Trophoblast cell (in vitro differentiated cells and primary cell): ENCODE data around the gene FLT1.

Source experiments
- DNase-seq, 2 donors: peaks; one replicate each; pipeline ENCODE4 v3.0.0-alpha.2; 2016
- H2AFZ ChIP-seq: 2 replicates; pipeline ENCODE4 v1.6.1; 2013; ENCODE audit warnings: low read length, moderate library complexity, mild to moderate bottlenecking; ENCODE audit not compliant: insufficient read depth, poor library complexity
- H2AK5ac ChIP-seq: 2 replicates; pipeline ENCODE4 v1.6.1; 2013; ENCODE audit warnings: mild to moderate bottlenecking, low read length
- H2BK120ac ChIP-seq: 2 replicates; pipeline ENCODE4 v1.6.1; 2013; ENCODE audit warnings: low read length, mild to moderate bottlenecking, moderate library complexity; ENCODE audit not compliant: insufficient read depth, poor library complexity
- H2BK12ac ChIP-seq: 2 replicates; pipeline ENCODE4 v1.6.1; 2013; ENCODE audit warnings: mild to moderate bottlenecking, low read length, moderate library complexity
- H2BK5ac ChIP-seq: 2 replicates; pipeline ENCODE4 v1.6.1; 2013; ENCODE audit warnings: low read length, low read depth, moderate library complexity, mild to moderate bottlenecking; ENCODE audit not compliant: poor library complexity
- H3K14ac ChIP-seq: 2 replicates; pipeline ENCODE4 v1.6.1; 2013; ENCODE audit warnings: mild to moderate bottlenecking, low read length
- H3K18ac ChIP-seq: 2 replicates; pipeline ENCODE4 v1.6.1; 2013; ENCODE audit warnings: mild to moderate bottlenecking, low read length
- H3K23ac ChIP-seq: 2 replicates; pipeline ENCODE4 v1.6.1; 2013; ENCODE audit warnings: low read length
- H3K27ac ChIP-seq: 2 replicates; pipeline ENCODE4 v1.5.1; 2013; ENCODE audit warnings: low read depth, mild to moderate bottlenecking, inconsistent platforms, low read length, moderate library complexity
- H3K27me3 ChIP-seq: 2 replicates; pipeline ENCODE4 v1.6.1; 2013; ENCODE audit warnings: inconsistent platforms, mild to moderate bottlenecking, low read length, moderate library complexity; ENCODE audit not compliant: insufficient read depth
- H3K36me3 ChIP-seq, 2 experiments: 1 replicate in 1 of 2; 2 replicates in 1 of 2; pipeline ENCODE4 v1.6.1; 2013; ENCODE audit warnings: low read length in 2 of 2, mild to moderate bottlenecking in 2 of 2, moderate library complexity in 1 of 2; ENCODE audit not compliant: insufficient read depth in 2 of 2, control insufficient read depth in 1 of 2
- H3K4ac ChIP-seq: 2 replicates; pipeline ENCODE4 v1.6.1; 2013; ENCODE audit warnings: low read depth, mild to moderate bottlenecking, low read length, moderate library complexity
- H3K4me1 ChIP-seq, 2 experiments: 1 replicate in 1 of 2; 2 replicates in 1 of 2; pipeline ENCODE4 v1.6.1; 2013; ENCODE audit warnings: low read length in 2 of 2, mild to moderate bottlenecking in 2 of 2, moderate library complexity in 1 of 2; ENCODE audit not compliant: insufficient read depth in 2 of 2, control insufficient read depth in 1 of 2
- H3K4me2 ChIP-seq: 2 replicates; pipeline ENCODE4 v1.6.1; 2013; ENCODE audit warnings: inconsistent platforms, mild to moderate bottlenecking, low read length, moderate library complexity
- H3K4me3 ChIP-seq: 2 replicates; pipeline ENCODE4 v1.5.1; 2013; ENCODE audit warnings: mild to moderate bottlenecking, low read depth, low read length, inconsistent platforms
- H3K79me1 ChIP-seq: one replicate; pipeline ENCODE4 v1.6.1; 2013; ENCODE audit warnings: low read length
- H3K79me2 ChIP-seq: 2 replicates; pipeline ENCODE4 v1.6.1; 2013; ENCODE audit warnings: low read length, mild to moderate bottlenecking; ENCODE audit not compliant: control insufficient read depth, insufficient read depth, poor library complexity
- H3K9ac ChIP-seq: 2 replicates; pipeline ENCODE4 v1.6.1; 2013; ENCODE audit warnings: mild to moderate bottlenecking, low read length
- H3K9me3 ChIP-seq: 2 replicates; pipeline ENCODE4 v1.6.1; 2013; ENCODE audit warnings: low read depth, mild to moderate bottlenecking, control low read depth, inconsistent platforms, low read length; ENCODE audit not compliant: insufficient read depth
- H4K12ac ChIP-seq: 2 replicates; pipeline ENCODE4 v1.6.1; 2013; ENCODE audit warnings: low read depth, mild to moderate bottlenecking, low read length, moderate library complexity
- H4K8ac ChIP-seq: 2 replicates; pipeline ENCODE4 v1.6.1; 2013; ENCODE audit warnings: low read depth, mild to moderate bottlenecking, low read length, moderate library complexity
- H4K91ac ChIP-seq: one replicate; pipeline ENCODE4 v1.6.1; 2013; ENCODE audit warnings: low read depth, mild to moderate bottlenecking, low read length, moderate library complexity
- whole genome bisulfite sequencing: extraction: QIAGEN DNeasy Blood & Tissue Kit; methylation state at CpG from one replicate; pipeline ENCODE4 v1.1.7; 2013; ENCODE audit warnings: missing lambda C conversion rate; ENCODE audit not compliant: insufficient read length, insufficient coverage; ENCODE audit errors: extremely low coverage; 5-methylcytosine and 5-hydroxymethylcytosine counted together

FLT1 gene

DNA sequence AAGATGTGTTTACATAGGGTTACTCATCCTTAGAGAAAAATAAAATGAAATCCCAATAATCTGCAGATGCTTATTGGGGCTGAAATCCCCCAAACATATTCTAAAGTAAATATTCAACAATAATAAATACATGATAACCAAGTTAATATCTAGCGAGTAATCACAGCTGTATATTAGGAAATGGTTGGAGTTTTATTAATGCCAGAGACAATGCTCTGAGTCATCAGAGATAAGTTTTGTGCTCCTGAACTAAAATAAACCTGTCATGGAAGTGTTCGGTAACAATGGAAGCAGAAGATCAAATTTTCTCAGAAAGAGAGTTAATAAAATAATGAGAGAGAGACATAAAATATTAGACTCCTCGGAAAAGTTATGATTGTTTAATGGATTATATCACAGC lies 31.4 kb downstream of the FLT1 start:
- H3K4me3 ChIP-seq = no peak overlapping the region
- no peak overlapping the region for H4K91ac ChIP-seq
- no peak overlapping the region for H3K23ac ChIP-seq
- no peak overlapping the region for H3K4me2 ChIP-seq
- H2AK5ac ChIP-seq = no peak overlapping the region
- no CpG with 5 or more reads among the region's 3 CpGs for WGBS
- H3K9ac ChIP-seq = no peak overlapping the region
- no peaks in the 10 kb centered on the region for H3K27me3 ChIP-seq
- no peak overlapping the region for H2BK5ac ChIP-seq
- no peak overlapping the region for H3K27ac ChIP-seq
- H3K4ac ChIP-seq = no peak overlapping the region
- DNase-seq = peak in 1 of 2 donors; percentile 21
- no peaks in the 10 kb centered on the region for H3K4me1 ChIP-seq
- no peaks in the 10 kb centered on the region for H3K79me2 ChIP-seq
- H4K12ac ChIP-seq = no peak overlapping the region
- no peak overlapping the region for H2BK12ac ChIP-seq
- no peak overlapping the region for H4K8ac ChIP-seq
- no peak overlapping the region for H3K18ac ChIP-seq
- H2AFZ ChIP-seq = no peak overlapping the region
- no peaks in the 10 kb centered on the region for H3K36me3 ChIP-seq
- H3K9me3 ChIP-seq = peaks cover 2% of the 10 kb centered on the region
- H3K79me1 ChIP-seq = no peaks in the 10 kb centered on the region
- H3K14ac ChIP-seq = no peak overlapping the region
- no peak overlapping the region for H2BK120ac ChIP-seq

DNA sequence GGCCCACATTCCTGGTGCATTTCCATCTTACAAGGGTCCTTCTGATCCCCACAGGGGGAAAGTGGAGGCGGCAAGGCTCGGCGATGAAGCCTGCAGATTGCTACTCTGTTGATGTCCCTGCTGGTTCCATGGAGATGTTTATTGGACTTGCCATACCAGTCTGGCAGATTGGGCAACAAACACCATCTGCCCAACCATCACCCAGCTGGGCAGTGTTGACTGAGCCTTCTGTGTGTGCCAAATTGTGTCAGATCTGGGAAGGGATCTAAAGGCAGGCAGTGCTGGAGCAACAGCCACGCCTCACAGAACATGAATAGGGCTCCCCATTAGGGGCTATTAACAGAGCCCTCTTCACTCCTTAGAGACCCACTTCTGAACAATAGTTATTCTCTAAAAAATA lies 35.0 kb downstream of the FLT1 start:
- H3K4me1 ChIP-seq = no peaks in the 10 kb centered on the region
- no peak for DNase-seq
- H4K91ac ChIP-seq = no peak overlapping the region
- no peak overlapping the region for H3K23ac ChIP-seq
- H3K79me1 ChIP-seq = no peaks in the 10 kb centered on the region
- no peak overlapping the region for H2BK5ac ChIP-seq
- H3K4me3 ChIP-seq = no peak overlapping the region
- no peak overlapping the region for H3K27ac ChIP-seq
- no peaks in the 10 kb centered on the region for H3K27me3 ChIP-seq
- no CpG with 5 or more reads among the region's 4 CpGs for WGBS
- H2BK12ac ChIP-seq = no peak overlapping the region
- no peak overlapping the region for H4K8ac ChIP-seq
- H3K4ac ChIP-seq = no peak overlapping the region
- H4K12ac ChIP-seq = no peak overlapping the region
- no peaks in the 10 kb centered on the region for H3K79me2 ChIP-seq
- H3K9ac ChIP-seq = no peak overlapping the region
- no peak overlapping the region for H3K4me2 ChIP-seq
- no peak overlapping the region for H2AFZ ChIP-seq
- H3K36me3 ChIP-seq = no peaks in the 10 kb centered on the region
- no peak overlapping the region for H3K14ac ChIP-seq
- H3K18ac ChIP-seq = no peak overlapping the region
- no peak overlapping the region for H2AK5ac ChIP-seq
- no peak overlapping the region for H2BK120ac ChIP-seq
- H3K9me3 ChIP-seq = peaks cover 2% of the 10 kb centered on the region

DNA sequence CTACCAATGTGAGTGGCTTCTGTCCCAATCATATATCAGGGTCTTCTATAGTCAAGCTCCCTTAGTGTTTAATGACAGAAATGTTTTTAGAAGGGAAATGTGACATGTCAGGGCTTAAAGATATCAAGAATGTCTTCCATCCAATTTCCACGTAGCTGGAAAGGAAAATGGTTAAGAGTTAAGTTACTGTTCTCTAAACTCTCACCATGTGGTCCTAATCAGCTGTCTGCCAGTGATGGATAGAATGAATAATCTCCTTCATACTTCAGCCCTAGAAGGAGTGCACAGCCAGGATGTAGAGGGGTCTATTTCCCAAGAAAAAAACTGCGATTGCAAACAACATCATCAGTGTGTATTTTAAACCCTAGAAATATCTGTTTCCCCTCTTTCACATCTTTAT lies 36.3 kb downstream of the FLT1 start:
- Histone ChIP-seq H3K36me3 (no peaks in the 10 kb centered on the region), H3K4me3 (no peak overlapping the region), H4K8ac (no peak overlapping the region), H2BK5ac (no peak overlapping the region), H4K91ac (no peak overlapping the region), H3K79me2 (no peaks in the 10 kb centered on the region), H3K4me2 (no peak overlapping the region), H3K79me1 (no peaks in the 10 kb centered on the region), H3K23ac (no peak overlapping the region), H3K9me3 (peaks cover 2% of the 10 kb centered on the region), H3K27me3 (no peaks in the 10 kb centered on the region), H3K9ac (no peak overlapping the region), H3K27ac (no peak overlapping the region), H4K12ac (no peak overlapping the region), H3K4ac (no peak overlapping the region), H2AK5ac (no peak overlapping the region), H3K14ac (no peak overlapping the region), H2AFZ (no peak overlapping the region), H2BK120ac (no peak overlapping the region), H2BK12ac (no peak overlapping the region), H3K18ac (no peak overlapping the region), H3K4me1 (no peaks in the 10 kb centered on the region)
- DNase-seq = no peak
- WGBS = no CpG with 5 or more reads among the region's 2 CpGs

DNA sequence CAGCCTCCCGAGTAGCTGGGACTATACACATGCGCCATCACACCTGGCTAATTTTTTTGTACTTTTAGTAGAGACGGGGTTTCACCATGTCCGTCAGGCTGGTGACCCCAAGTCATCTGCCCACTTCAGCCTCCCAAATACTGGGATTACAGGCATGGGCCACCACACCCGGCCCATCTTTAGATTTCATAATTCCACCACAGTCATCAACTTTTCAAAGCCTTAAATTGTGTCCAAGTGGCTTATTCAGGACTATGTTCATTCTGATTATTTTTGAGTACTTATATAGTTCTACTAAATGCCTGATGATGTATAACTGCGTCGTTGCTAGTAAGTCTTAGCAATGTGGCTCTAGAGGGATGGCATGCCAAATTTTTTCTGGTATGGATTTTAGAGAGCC lies 36.9 kb downstream of the FLT1 start:
- H3K23ac ChIP-seq = no peak overlapping the region
- no peak overlapping the region for H2BK5ac ChIP-seq
- no peak overlapping the region for H3K18ac ChIP-seq
- no peak for DNase-seq
- H2BK120ac ChIP-seq = no peak overlapping the region
- no peaks in the 10 kb centered on the region for H3K27me3 ChIP-seq
- no peak overlapping the region for H3K14ac ChIP-seq
- no peak overlapping the region for H4K91ac ChIP-seq
- no peak overlapping the region for H3K27ac ChIP-seq
- peaks cover 2% of the 10 kb centered on the region for H3K9me3 ChIP-seq
- H3K79me1 ChIP-seq = no peaks in the 10 kb centered on the region
- H3K4ac ChIP-seq = no peak overlapping the region
- H4K8ac ChIP-seq = no peak overlapping the region
- H3K79me2 ChIP-seq = no peaks in the 10 kb centered on the region
- no peaks in the 10 kb centered on the region for H3K4me1 ChIP-seq
- no peak overlapping the region for H2AFZ ChIP-seq
- H3K4me3 ChIP-seq = no peak overlapping the region
- no CpG with 5 or more reads among the region's 7 CpGs for WGBS
- no peak overlapping the region for H2BK12ac ChIP-seq
- H4K12ac ChIP-seq = no peak overlapping the region
- H2AK5ac ChIP-seq = no peak overlapping the region
- no peak overlapping the region for H3K4me2 ChIP-seq
- H3K36me3 ChIP-seq = no peaks in the 10 kb centered on the region
- H3K9ac ChIP-seq = no peak overlapping the region

DNA sequence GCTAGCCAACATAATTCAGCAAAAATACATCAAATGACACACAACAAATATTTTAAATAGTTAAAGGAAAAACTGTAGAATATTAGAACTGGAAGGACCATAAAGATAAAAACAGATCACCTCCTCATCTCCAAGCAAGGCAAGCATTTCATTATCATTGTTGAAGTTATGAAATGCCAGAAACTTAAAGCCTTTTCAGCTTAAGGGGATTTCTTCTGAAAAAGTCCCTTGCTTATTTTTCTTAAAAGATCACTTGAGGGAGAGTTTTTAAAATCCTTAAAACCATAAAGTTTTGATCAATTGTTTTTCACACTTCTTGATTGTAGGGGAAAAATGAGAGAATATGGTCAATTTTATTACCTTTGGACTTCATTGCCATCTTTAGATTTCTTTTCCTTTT lies 37.4 kb downstream of the FLT1 start:
- H3K27ac ChIP-seq = no peak overlapping the region
- no peak overlapping the region for H3K18ac ChIP-seq
- no peak overlapping the region for H2BK5ac ChIP-seq
- no peak overlapping the region for H3K14ac ChIP-seq
- H3K4me3 ChIP-seq = no peak overlapping the region
- no peak overlapping the region for H3K4ac ChIP-seq
- no peak overlapping the region for H4K8ac ChIP-seq
- H3K9me3 ChIP-seq = peaks cover 2% of the 10 kb centered on the region
- H2AK5ac ChIP-seq = no peak overlapping the region
- H3K4me2 ChIP-seq = no peak overlapping the region
- H3K4me1 ChIP-seq = no peaks in the 10 kb centered on the region
- no peak overlapping the region for H2BK120ac ChIP-seq
- no peak overlapping the region for H3K9ac ChIP-seq
- H4K12ac ChIP-seq = no peak overlapping the region
- no peaks in the 10 kb centered on the region for H3K79me2 ChIP-seq
- H2BK12ac ChIP-seq = no peak overlapping the region
- no peak overlapping the region for H2AFZ ChIP-seq
- no peaks in the 10 kb centered on the region for H3K36me3 ChIP-seq
- DNase-seq = no peak
- H3K23ac ChIP-seq = no peak overlapping the region
- no peaks in the 10 kb centered on the region for H3K79me1 ChIP-seq
- H3K27me3 ChIP-seq = no peaks in the 10 kb centered on the region
- H4K91ac ChIP-seq = no peak overlapping the region
